HG03108 (cell line): ENCODE data around the gene TCAP.

Experiments used
- ATAC-seq: cut with Tn5 transposase; IDR thresholded peaks from one replicate; pipeline ENCODE4 v1.9.1; 2021; ENCODE audit warnings: moderate library complexity; ENCODE audit not compliant: unreplicated experiment

The TCAP gene

GRCh38 chr17:39666231-39666600 lies 1.1 kb downstream of the TCAP start:
- ATAC-seq, result no peak

DNA sequence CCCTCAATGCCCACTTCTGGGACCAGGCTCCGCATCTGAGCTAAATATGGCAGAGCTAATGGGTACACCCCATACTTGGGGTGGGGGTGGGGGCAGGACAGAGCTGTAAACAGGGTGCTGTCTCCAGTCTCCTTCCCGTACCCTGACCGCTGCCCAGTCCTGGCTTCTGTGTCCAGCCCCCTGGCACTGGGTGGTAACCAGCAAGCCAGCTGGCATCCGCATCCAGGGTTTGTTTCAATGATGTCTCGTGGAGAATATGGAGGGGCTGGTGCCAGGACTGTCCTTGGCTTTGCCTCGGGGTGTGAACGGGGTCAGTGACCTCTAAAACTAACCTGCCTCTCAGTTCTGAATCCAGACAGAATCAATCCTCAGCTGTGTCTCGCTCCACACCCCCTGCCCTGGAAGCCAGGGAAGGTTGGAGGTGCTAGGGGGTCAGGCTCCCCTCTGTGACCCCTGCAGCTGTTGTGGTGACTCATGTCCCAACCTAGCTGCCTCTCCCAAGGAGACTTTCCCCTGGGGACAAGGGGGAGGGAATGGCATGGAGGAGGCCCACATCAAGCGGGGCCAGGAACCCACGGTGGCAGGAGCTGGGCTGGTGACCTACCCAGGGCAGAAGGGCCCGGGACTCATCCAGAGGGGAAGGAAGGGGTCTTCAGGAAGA lies 1.6 kb downstream of the TCAP start:
- ATAC-seq, result no peak

GRCh38 chr17:39667262-39667944 lies 2.3 kb downstream of the TCAP start:
- no peak for ATAC-seq

DNA sequence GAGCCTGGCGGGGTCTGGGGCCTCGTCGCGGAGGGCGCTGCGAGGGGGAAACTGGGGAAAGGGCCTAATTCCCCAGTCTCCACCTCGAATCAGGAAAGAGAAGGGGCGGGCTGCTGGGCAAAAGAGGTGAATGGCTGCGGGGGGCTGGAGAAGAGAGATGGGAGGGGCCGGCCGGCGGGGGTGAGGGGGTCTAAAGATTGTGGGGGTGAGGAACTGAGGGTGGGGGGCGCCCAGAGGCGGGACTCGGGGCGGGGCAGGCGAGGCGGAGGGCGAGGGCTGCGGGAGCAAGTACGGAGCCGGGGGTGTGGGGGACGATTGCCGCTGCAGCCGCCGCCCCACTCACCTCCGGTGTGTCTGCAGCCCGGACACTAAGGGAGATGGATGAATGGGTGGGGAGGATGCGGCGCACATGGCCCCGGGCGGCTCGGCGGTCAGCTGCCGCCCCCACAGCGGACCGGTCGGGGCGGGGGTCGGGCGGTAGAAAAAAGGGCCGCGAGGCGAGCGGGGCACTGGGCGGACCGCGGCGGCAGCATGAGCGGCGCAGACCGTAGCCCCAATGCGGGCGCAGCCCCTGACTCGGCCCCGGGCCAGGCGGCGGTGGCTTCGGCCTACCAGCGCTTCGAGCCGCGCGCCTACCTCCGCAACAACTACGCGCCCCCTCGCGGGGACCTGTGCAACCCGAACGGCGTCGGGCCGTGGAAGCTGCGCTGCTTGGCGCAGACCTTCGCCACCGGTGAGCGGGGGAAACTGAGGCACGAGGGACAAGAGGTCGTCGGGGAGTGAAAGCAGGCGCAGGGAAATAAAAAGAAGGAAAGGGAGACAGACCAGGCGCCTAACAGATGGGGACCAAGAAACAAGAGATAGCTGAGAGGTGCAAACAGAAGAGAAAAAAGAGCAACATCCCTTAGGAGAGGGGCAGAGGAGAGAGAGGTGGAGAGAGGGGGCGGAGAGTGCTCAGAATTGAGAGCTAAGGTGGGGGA lies 3.1 kb downstream of the TCAP start, which contains the start of gene PNMT:
TSS of gene PNMT (plus strand) at position 509 of the 980 bp plus-strand sequence. CDS start at position 532, 23 bp downstream.
- ATAC-seq, result no peak

GRCh38 chr17:39669897-39670735 lies 5.0 kb downstream of the TCAP start:
- no peak for ATAC-seq

- ATAC-seq, result no peak
Observed at GRCh38 chr17:39670746-39671145, 5.6 kb downstream of the TCAP start.

GRCh38 chr17:39671651-39672521 lies 6.7 kb downstream of the TCAP start:
- ATAC-seq, result no peak

DNA sequence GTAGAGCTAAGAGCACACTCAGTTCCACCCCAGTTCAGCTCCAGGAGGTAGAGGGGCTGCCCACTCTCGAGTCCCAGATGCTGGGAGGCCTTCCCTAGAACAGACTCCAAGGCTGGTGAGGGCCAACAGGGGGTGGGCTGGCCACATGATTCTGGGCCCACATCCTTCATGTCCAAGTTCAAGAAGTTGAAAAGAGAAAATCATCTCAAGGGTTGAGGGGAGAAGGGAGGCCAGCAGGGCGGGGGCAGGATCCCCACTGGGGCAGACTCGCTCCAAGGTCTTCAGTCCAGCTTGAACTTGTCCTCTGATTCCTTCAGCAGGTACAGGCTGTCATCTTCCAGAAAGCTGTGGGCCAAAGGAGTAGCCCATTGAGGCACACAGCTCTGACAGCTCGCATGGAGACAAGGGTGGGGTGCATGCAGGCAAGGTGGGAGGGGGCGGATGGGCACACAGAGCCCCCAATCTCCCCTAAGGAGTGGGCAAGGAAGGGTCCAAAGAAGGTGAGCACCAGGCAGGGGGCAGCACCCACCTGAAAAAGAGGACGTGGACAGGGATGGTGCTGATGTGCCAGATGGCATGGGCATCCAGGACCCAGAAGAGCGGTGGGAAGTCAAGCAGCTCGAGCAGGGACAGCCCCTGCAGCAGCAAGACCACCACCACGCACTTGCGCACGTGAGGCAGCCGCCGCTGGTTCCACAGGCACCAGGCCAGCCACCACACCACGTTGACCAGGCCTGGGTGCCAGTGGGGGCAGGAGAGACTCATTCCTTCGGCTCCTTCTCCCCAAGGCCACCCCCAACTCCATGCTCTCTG lies 7.6 kb downstream of the TCAP start:
- no peak for ATAC-seq

GRCh38 chr17:39673335-39674081 lies 8.4 kb downstream of the TCAP start:
- no peak for ATAC-seq

DNA sequence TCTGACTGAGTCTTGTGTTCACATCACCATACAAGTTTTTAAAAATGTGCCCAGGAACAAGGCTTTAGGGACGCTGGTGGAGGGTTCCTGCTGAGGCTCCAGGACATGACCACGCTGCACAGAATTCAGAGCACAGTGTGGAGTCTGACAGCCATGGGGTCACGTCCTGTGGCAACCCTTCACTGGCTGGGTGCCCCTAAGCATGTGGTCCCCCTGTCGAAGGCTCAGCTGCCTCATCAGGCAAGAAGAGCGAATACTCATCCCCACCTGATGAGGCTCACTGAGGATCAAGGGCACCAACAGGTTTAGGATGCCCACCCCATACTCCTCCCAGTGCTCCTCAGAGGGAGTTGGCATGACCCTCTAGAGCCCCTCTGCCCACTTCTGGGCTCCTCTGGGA lies 9.0 kb downstream of the TCAP start:
- ATAC-seq, result no peak

- no peak for ATAC-seq
Observed at GRCh38 chr17:39674702-39675389, 9.7 kb downstream of the TCAP start.

DNA sequence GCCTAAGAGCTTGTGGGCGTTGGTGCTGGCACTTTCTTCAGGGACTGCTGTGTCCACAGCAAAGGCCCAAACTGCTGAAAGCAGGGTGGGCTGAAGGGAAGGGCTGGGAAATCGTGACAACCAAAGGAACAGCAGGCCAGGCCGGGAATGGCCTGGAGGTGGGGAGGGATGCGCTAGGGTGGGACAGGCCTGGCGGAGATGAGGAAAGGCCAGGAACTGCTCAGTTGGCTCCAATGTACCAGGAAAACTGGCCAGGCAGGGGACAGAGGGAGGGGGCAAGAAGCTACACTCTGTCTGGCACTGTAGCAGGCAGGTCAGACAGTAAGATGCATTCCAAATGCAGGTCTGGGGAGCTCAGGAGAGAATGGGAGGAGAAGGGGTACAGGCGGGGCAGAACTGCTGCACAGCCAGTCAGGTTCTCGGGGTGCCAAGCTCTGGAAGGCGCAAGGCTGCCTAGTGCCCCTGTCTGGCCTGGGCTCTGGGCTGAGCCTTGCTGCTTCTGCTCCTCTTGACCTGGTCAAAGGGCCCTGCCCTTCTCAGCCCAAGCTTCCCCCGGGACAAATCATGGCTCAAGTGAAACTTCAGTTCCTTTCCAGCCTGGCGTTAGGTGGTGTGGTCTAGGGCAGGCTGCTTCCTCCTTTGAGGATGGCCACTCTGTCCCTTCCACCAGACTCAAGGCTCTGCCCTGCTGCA lies 10.4 kb downstream of the TCAP start:
- ATAC-seq, result no peak

DNA sequence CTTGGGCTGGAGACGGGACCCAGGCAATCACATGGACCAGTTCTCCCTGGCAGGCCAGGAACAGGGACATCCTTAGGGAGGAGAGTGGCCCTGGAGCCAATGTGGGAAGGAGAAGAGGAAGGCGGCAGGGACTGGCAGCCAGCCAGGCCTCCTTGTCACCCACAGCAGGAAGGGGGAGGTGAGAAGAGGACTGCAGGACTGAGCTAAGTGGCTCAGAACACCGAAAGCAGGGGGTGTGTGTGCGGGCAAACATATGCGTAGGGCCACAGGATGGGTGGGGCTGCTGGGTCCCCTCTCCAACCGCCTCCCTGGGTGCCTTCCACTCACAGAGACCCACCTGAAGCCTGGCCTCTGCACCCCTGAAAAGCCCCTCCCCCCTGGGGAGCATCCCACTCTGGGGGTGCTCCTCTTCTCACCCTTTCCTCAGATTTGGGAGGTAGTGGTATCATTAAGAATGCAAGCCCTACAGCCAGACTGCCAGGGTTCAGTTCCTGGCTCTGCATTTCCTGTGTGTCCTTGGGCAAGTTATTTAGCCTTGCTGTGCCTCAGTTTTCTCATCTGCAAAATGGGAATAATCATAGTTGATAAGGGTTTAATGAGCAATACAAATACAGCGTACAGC lies 11.2 kb downstream of the TCAP start:
- no peak for ATAC-seq

GRCh38 chr17:39677072-39677471 lies 11.9 kb downstream of the TCAP start:
- no peak for ATAC-seq

- ATAC-seq, result no peak
Observed at GRCh38 chr17:39677542-39678339, 12.6 kb downstream of the TCAP start.
